GM23248 (cell line): ENCODE results near the gene RNF213.

Experiments
- EZH2 ChIP-seq: fragments of 200-600 bp; sonication (generic); IDR thresholded peaks from 2 replicates; pipeline ENCODE4 v1.6.1; 2018; ENCODE audit warnings: antibody characterized with exemption, mild to moderate bottlenecking; ENCODE audit not compliant: insufficient read depth, poor library complexity, severe bottlenecking
- EZH2phosphoT487 ChIP-seq: fragments of 200-600 bp; sonication (generic); IDR thresholded peaks from 2 replicates; pipeline ENCODE4 v1.6.1; 2018; ENCODE audit warnings: antibody characterized with exemption, moderate library complexity, mild to moderate bottlenecking, low read depth; ENCODE audit not compliant: insufficient read depth

DNA sequence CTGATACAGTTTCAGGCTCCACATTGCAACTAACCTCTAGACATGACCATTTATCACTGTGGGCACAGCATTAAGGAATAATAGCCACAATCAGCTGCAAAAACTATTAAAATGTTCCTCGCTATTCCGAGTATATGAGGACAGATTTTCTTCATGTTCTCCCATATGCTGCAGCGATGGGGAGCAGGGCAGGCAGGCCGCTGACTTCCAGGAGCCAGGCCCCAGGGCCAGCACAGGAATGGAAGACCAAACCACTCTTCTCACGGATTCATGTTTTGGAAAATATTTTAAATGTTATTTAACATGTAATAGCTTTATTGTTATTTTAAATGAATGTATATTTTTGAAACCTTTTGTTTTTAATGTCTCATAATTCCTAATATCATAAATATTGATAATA, 110.5 kb downstream of the RNF213 start:
- TF ChIP-seq EZH2 (no peak), EZH2phosphoT487 (no peak)
